Measurements from ENCODE around the gene TLE4. TPM values are rescaled to one million over a fixed set of nuclear protein-coding genes. Genes with fewer than 3 reads are reported as not detected.
A peak's percentile ranks its signal among the peaks of the same experiment; 100 is the strongest.

TLE4 gene
- polyA plus RNA-seq, 1 of the 3 experiments (the other 2 are of a cell fraction), result 40.4 TPM

GRCh38 chr9:79684711-79685575, 113.2 kb downstream of the TLE4 start:
- 84% methylated on average over 8 of the region's 8 CpGs for WGBS (ENCODE audit: low lambda C conversion rate)
- peak overlapping the region; percentile 42 for H3K9ac ChIP-seq
- H3K36me3 ChIP-seq (replicated peaks in 1 of 2; ENCODE audit: control insufficient read depth in 1 of 2, insufficient read depth in 2 of 2, low read length in 1 of 2), result peaks cover 9 to 12% of the 10 kb centered on the region in 2 experiments
- peak overlapping the region; percentile 60 for H3K4me2 ChIP-seq
- DNase-seq, result no peak
- no peak overlapping the region for H3K4me3 ChIP-seq (ENCODE audit: low read depth in 2 of 2, low read length in 1 of 2)
- CTCF ChIA-PET, result interaction anchor here (0.6 to 1.8 kb wide), 4 partner anchors 14 to 491 kb away, joined by 3 to 4 read pairs (median 4); no protein-coding TSS in a partner anchor
- H3F3A ChIP-seq (replicated peaks; ENCODE audit: insufficient read depth), result peaks cover 36% of the 10 kb centered on the region
- H3K27ac ChIP-seq (ENCODE audit: low read depth in 2 of 2, low read length in 1 of 2), result peak overlapping the region; percentile 65 to 91
- H4K20me1 ChIP-seq (ENCODE audit: insufficient read depth), result peaks cover 6% of the 10 kb centered on the region
- no peak overlapping the region for H2AFZ ChIP-seq (ENCODE audit: low read depth)
- TF ChIP-seq MAX (IDR thresholded peaks at IDR 0.05; ENCODE audit: low read depth) (no peak), USF1 (IDR thresholded peaks at IDR 0.05; ENCODE audit: borderline replicate concordance, low read depth) (peak; percentile 33; the same call in 1 of the 2 replicates), TEAD4 (IDR thresholded peaks at IDR 0.05; ENCODE audit: borderline replicate concordance, insufficient read depth) (0 out of 2 replicates have a peak, but pooled peaks have one; percentile 11)
- peaks cover 17 to 40% of the 10 kb centered on the region in 2 experiments for H3K4me1 ChIP-seq (ENCODE audit: control insufficient read depth in 1 of 2, insufficient read depth in 2 of 2, low read depth in 1 of 2, low read length in 1 of 2)
- no peaks in the 10 kb centered on the region for H3K9me3 ChIP-seq
- no peaks in the 10 kb centered on the region for H3K27me3 ChIP-seq (ENCODE audit: insufficient read depth)
- no peaks in the 10 kb centered on the region for H3K9me2 ChIP-seq
- POLR2A ChIA-PET, result interaction anchor here (1.2 kb wide), 1 partner anchor 113 kb away, joined by 3 read pairs; the partner anchor contains the start of gene TLE4
- H3K79me2 ChIP-seq (ENCODE audit: insufficient read depth), result peaks cover 61% of the 10 kb centered on the region

GRCh38 chr9:79685577-79685976, 113.8 kb downstream of the TLE4 start:
- Histone ChIP-seq H3K27ac (ENCODE audit: low read depth in 2 of 2, low read length in 1 of 2) (peak overlapping the region; percentile 65 to 91; a peak in 3 of 4 replicates), H2AFZ (ENCODE audit: low read depth) (no peak overlapping the region), H4K20me1 (ENCODE audit: insufficient read depth) (peaks cover 6% of the 10 kb centered on the region), H3K4me3 (ENCODE audit: low read depth in 2 of 2, low read length in 1 of 2) (no peak overlapping the region), H3K27me3 (ENCODE audit: insufficient read depth) (no peaks in the 10 kb centered on the region), H3K79me2 (ENCODE audit: insufficient read depth) (peaks cover 58% of the 10 kb centered on the region), H3K9me3 (no peaks in the 10 kb centered on the region), H3K4me1 (ENCODE audit: control insufficient read depth in 1 of 2, insufficient read depth in 2 of 2, low read depth in 1 of 2, low read length in 1 of 2) (peaks cover 18 to 40% of the 10 kb centered on the region in 2 experiments), H3K9me2 (no peaks in the 10 kb centered on the region), H3K36me3 (replicated peaks in 1 of 2; ENCODE audit: control insufficient read depth in 1 of 2, insufficient read depth in 2 of 2, low read length in 1 of 2) (peaks cover 9 to 12% of the 10 kb centered on the region in 2 experiments), H3K9ac (peak overlapping the region; percentile 42), H3K4me2 (peak overlapping the region; percentile 60), H3F3A (replicated peaks; ENCODE audit: insufficient read depth) (peaks cover 36% of the 10 kb centered on the region)
- no peak for DNase-seq
- 19% methylated on average over 1 of the region's 1 CpG for WGBS (ENCODE audit: low lambda C conversion rate)
- TF ChIP-seq USF1 (IDR thresholded peaks at IDR 0.05; ENCODE audit: borderline replicate concordance, low read depth), result no peak
- TF ChIP-seq POLR2AphosphoS5 (IDR thresholded peaks at IDR 0.05; ENCODE audit: low read depth, low read length), result no peak
- no peak for TF ChIP-seq SIN3A (IDR thresholded peaks at IDR 0.05; ENCODE audit: borderline replicate concordance, low read depth, low read length)
- TF ChIP-seq EP300 (IDR thresholded peaks at IDR 0.05; ENCODE audit: borderline replicate concordance in 1 of 2, low read depth in 1 of 2, low read length in 1 of 2), result 0 out of 4 replicates have a peak, but pooled peaks of 1 of the 2 experiments have one; percentile 13
- TF ChIP-seq MEF2A (IDR thresholded peaks at IDR 0.05; ENCODE audit: borderline replicate concordance, low read depth), result no peak
- TF ChIP-seq TCF12 (IDR thresholded peaks at IDR 0.05), result peak; percentile 60
- 0 out of 2 replicates have a peak, but pooled peaks have one; percentile 16 for TF ChIP-seq JUND (IDR thresholded peaks at IDR 0.05)
- peak; percentile 37 for TF ChIP-seq FOSL2 (IDR thresholded peaks at IDR 0.05; ENCODE audit: borderline replicate concordance, low read depth)
- TF ChIP-seq ELF1 (IDR thresholded peaks at IDR 0.05), result no peak
- ChIA-PET CTCF (interaction anchor here (1.0 to 1.8 kb wide), 3 partner anchors 14 to 490 kb away, joined by 3 to 4 read pairs (median 3); no protein-coding TSS in a partner anchor), POLR2A (no interaction called here)

Measured in SK-N-SH (cell line).